ENCODE data around the gene LIPK. TPM values are rescaled to one million over a fixed set of nuclear protein-coding genes. Genes with fewer than 3 reads are reported as not detected.

Gene LIPK
- total and polyA plus RNA-seq, 2 of the 8 experiments (the other 6 are each of a cell fraction or from before 2014, with no cell fraction given) = not detected

DNA sequence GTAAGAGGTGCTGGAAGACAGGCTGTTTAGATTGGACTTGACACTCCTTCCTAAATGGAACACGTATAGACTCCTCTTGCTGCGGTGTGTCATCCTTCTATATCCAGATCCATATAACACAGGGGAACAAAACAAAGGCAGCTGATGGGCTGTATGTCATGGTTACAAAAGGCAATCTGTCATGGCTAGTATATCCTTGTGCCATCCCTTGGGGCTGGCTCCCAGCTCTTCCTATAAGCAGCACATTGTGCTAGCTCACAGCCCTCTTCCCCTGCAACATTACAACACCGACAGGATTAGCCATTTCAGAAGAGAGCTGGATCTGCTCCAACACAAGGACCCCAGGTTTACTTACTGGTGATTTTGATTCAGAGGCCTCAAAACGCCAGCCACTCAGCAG, 15.3 kb downstream of the LIPK start (continued):
- TF ChIP-seq CHD7 (IDR thresholded peaks at IDR 0.05; ENCODE audit: insufficient replicate concordance, low read length) = no peak
- no peak for TF ChIP-seq KDM4A (IDR thresholded peaks at IDR 0.05; ENCODE audit: low read depth, low read length, severe bottlenecking)
- no peak for TF ChIP-seq HDAC6 (IDR thresholded peaks at IDR 0.05; ENCODE audit: low read depth, low read length)
- no peak for TF ChIP-seq EZH2 (IDR thresholded peaks at IDR 0.05; ENCODE audit: low read depth, low read length, severe bottlenecking)
- TF ChIP-seq GTF2F1 (IDR thresholded peaks at IDR 0.05; ENCODE audit: borderline replicate concordance, low read depth, low read length) = no peak
- no peak for TF ChIP-seq CHD1 (IDR thresholded peaks at IDR 0.05; ENCODE audit: low read depth, low read length)
- no peak for TF ChIP-seq SIRT6 (IDR thresholded peaks at IDR 0.05; ENCODE audit: low read length)
- TF ChIP-seq TEAD4 (IDR thresholded peaks at IDR 0.05; ENCODE audit: low read depth, low read length) = no peak
- TF ChIP-seq TAF1 (IDR thresholded peaks at IDR 0.05; ENCODE audit: low read depth, low read length) = no peak
- TF ChIP-seq SP4 (IDR thresholded peaks at IDR 0.05; ENCODE audit: low read length) = no peak
- no peak for TF ChIP-seq RAD21 (IDR thresholded peaks at IDR 0.05 in 1 of 2, conservative IDR thresholded peaks at IDR 0.05 in 1 of 2; ENCODE audit: low read depth in 2 of 2, low read length in 2 of 2)
- no peak for TF ChIP-seq SUZ12 (IDR thresholded peaks at IDR 0.05; ENCODE audit: low read length)
- no peak for TF ChIP-seq POU5F1 (IDR thresholded peaks at IDR 0.05; ENCODE audit: low read depth, low read length)

Measured in H1 (cell line).